WTC11 (cell line): ENCODE results near the gene PDS5A.

Source experiments
- ESRRA ChIP-seq: sonication (generic); formaldehyde crosslinking; IDR thresholded peaks from 2 replicates; pipeline ENCODE4 v1.8.1; 2022; ENCODE audit warnings: mild to moderate bottlenecking, missing genetic modification reagents, borderline replicate concordance
- TF ChIP-seq, protein P1 (sequence below): fragments of 200-600 bp; IDR thresholded peaks from 2 replicates; pipeline ENCODE4 v1.8.0; 2022; ENCODE audit warnings: antibody characterized with exemption
- TF ChIP-seq, protein P2 (sequence below): sonication (generic); formaldehyde crosslinking; IDR thresholded peaks from 2 replicates; pipeline ENCODE4 v1.8.1; 2022; ENCODE audit warnings: low read depth, mild to moderate bottlenecking, moderate library complexity, missing genetic modification reagents, borderline replicate concordance

DNA sequence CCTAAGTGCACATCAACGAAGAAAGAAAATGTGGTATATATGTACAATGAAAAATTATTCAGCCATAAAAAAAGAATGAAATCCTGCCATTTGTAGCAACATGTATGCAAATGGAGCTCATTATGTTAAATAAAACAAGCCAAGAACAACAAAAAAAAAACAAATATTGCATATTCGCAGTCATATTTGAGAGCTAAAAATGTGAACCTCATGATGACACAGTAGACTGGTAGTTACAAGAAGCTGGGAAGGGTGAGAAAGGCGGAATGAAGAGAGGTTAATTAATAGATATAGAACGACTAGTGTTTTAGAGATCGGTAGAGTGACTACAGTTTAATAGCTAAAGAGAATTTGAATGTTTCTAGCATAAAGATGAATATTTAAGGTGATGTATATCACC lies 89.2 kb downstream of the PDS5A start:
- no peak for TF ChIP-seq ESRRA
- TF ChIP-seq, protein P1, sequence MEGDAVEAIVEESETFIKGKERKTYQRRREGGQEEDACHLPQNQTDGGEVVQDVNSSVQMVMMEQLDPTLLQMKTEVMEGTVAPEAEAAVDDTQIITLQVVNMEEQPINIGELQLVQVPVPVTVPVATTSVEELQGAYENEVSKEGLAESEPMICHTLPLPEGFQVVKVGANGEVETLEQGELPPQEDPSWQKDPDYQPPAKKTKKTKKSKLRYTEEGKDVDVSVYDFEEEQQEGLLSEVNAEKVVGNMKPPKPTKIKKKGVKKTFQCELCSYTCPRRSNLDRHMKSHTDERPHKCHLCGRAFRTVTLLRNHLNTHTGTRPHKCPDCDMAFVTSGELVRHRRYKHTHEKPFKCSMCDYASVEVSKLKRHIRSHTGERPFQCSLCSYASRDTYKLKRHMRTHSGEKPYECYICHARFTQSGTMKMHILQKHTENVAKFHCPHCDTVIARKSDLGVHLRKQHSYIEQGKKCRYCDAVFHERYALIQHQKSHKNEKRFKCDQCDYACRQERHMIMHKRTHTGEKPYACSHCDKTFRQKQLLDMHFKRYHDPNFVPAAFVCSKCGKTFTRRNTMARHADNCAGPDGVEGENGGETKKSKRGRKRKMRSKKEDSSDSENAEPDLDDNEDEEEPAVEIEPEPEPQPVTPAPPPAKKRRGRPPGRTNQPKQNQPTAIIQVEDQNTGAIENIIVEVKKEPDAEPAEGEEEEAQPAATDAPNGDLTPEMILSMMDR: no peak
- TF ChIP-seq, protein P2, sequence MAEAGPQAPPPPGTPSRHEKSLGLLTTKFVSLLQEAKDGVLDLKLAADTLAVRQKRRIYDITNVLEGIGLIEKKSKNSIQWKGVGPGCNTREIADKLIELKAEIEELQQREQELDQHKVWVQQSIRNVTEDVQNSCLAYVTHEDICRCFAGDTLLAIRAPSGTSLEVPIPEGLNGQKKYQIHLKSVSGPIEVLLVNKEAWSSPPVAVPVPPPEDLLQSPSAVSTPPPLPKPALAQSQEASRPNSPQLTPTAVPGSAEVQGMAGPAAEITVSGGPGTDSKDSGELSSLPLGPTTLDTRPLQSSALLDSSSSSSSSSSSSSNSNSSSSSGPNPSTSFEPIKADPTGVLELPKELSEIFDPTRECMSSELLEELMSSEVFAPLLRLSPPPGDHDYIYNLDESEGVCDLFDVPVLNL (CRISPR knock-in tag): no peak
